Hippocampal formation (tissue), 2 donors: ENCODE results near the gene FAM3A.
"Not testable (repeated sequence)": the region's sequence is repeated elsewhere in the genome, so short reads cannot be mapped to it uniquely, and the experiment has no call there.

Source experiments
- DNase-seq, 2 donors: peaks; one replicate each; lab custom pipeline; 2025; lab: John Stamatoyannopoulos, UW

The FAM3A gene

GRCh38 chrX:154515966-154516655 lies at the start of gene FAM3A:
Gene FAM3A (minus strand): TSS chrX:154516232. CDS start chrX:154515772, 460 bp downstream.
- peak; percentile 75 to 90 for DNase-seq

- not testable (repeated sequence) for DNase-seq
Measured at GRCh38 chrX:154562295-154562694, 46.3 kb upstream of the FAM3A start.

GRCh38 chrX:154560326-154560725 lies 44.3 kb upstream of the FAM3A start:
- DNase-seq: not testable (repeated sequence)

GRCh38 chrX:154558896-154559295 lies 42.9 kb upstream of the FAM3A start:
- not testable (repeated sequence) for DNase-seq

GRCh38 chrX:154558060-154558690 lies 42.1 kb upstream of the FAM3A start:
- DNase-seq: not testable (repeated sequence)

- not testable (repeated sequence) for DNase-seq
Measured at GRCh38 chrX:154552112-154552806, 36.2 kb upstream of the FAM3A start.

GRCh38 chrX:154549766-154550165 lies 33.7 kb upstream of the FAM3A start:
- no peak for DNase-seq

GRCh38 chrX:154548028-154548316 lies 31.9 kb upstream of the FAM3A start:
- DNase-seq: no peak

GRCh38 chrX:154547245-154548027 lies 31.4 kb upstream of the FAM3A start, which contains the start of gene IKBKG:
Gene IKBKG (plus strand): TSS chrX:154547620. CDS start chrX:154552003, 4,383 bp downstream.
- peak; percentile 81 to 86 for DNase-seq

GRCh38 chrX:154546354-154547244 lies 30.6 kb upstream of the FAM3A start, which contains the start of gene G6PD:
Gene G6PD (minus strand): TSS chrX:154546846. CDS start chrX:154546155, 691 bp downstream.
- no peak for DNase-seq

GRCh38 chrX:154545673-154546274 lies 29.7 kb upstream of the FAM3A start:
- DNase-seq: no peak

- DNase-seq: no peak
Measured at GRCh38 chrX:154542723-154543424, 26.8 kb upstream of the FAM3A start.

- DNase-seq: peak in 1 of 2 donors; percentile 7
Measured at GRCh38 chrX:154541896-154542722, 26.1 kb upstream of the FAM3A start.

GRCh38 chrX:154541589-154541895 lies 25.5 kb upstream of the FAM3A start:
- DNase-seq: no peak

- DNase-seq: no peak
Measured at GRCh38 chrX:154540897-154541535, 25.0 kb upstream of the FAM3A start.

- DNase-seq: not testable (repeated sequence)
Measured at GRCh38 chrX:154540365-154540764, 24.3 kb upstream of the FAM3A start.

GRCh38 chrX:154539077-154539476 lies 23.0 kb upstream of the FAM3A start:
- peak in 1 of 2 donors; percentile 8 for DNase-seq

GRCh38 chrX:154535892-154536291 lies 19.9 kb upstream of the FAM3A start:
- DNase-seq: no peak
